Spinal cord (tissue), 10 donors: ENCODE results near the gene LYSMD2. TPM values are rescaled to one million over a fixed set of nuclear protein-coding genes. Genes with fewer than 3 reads are reported as not detected.

ENCODE experiments used
- DNase-seq, 6 donors: peaks; one replicate each; pipeline versions ENCODE4 v3.0.0 to v3.0.0-alpha.2; 2013 to 2015; ENCODE audit warnings: low spot score in 6 of 6, low read depth in 4 of 6
- H3K27ac ChIP-seq: one replicate; pipeline ENCODE4 v1.5.1; 2013; ENCODE audit warnings: low read depth, low read length, control low read depth
- H3K27me3 ChIP-seq: one replicate; pipeline ENCODE4 v1.6.1; 2013; ENCODE audit warnings: low read length; ENCODE audit not compliant: control insufficient read depth, insufficient read depth
- H3K36me3 ChIP-seq: one replicate; pipeline ENCODE4 v1.6.1; 2013; ENCODE audit warnings: low read length; ENCODE audit not compliant: control insufficient read depth, insufficient read depth
- H3K4me1 ChIP-seq: one replicate; pipeline ENCODE4 v1.6.1; 2013; ENCODE audit warnings: low read length; ENCODE audit not compliant: control insufficient read depth, insufficient read depth
- H3K4me3 ChIP-seq: one replicate; pipeline ENCODE4 v1.5.1; 2013; ENCODE audit warnings: low read depth, low read length, control low read depth
- H3K9me3 ChIP-seq: one replicate; pipeline ENCODE4 v1.6.1; 2013; ENCODE audit warnings: low read length; ENCODE audit not compliant: control insufficient read depth, insufficient read depth
- WGBS: methylation state at CpG from one replicate; pipeline ENCODE4 v1.1.5; 2013; ENCODE audit warnings: missing lambda C conversion rate; ENCODE audit not compliant: insufficient coverage; 5-methylcytosine and 5-hydroxymethylcytosine counted together
- polyA plus RNA-seq, 2 donors: library from polyadenylated mRNA; unstranded; fragments of 120-200 nt; gene quantifications; one replicate each; pipeline ENCODE4 v1.2.1, GENCODE V29; 2013; ENCODE audit not compliant: insufficient read length in 2 of 2
- total RNA-seq, 2 donors: library from RNA; depleted of rRNA in 1 of 2; stranded (reverse); fragments of 120-200 nt in 1 of 2; fragments of >200 nt in 1 of 2; gene quantifications; one replicate each; pipeline versions ENCODE4 v1.2.3 to v1.2.4, GENCODE V29; 2013 to 2014
- donor health status: healthy.

LYSMD2 gene
- total and polyA plus RNA-seq, 4 donors, result 10.7 to 23.8 (median 23.6) TPM

- Histone ChIP-seq H3K9me3 (no peaks in the 10 kb centered on the region), H3K4me1 (peaks cover 14% of the 10 kb centered on the region), H3K36me3 (no peaks in the 10 kb centered on the region), H3K27ac (no peak overlapping the region), H3K4me3 (no peak overlapping the region), H3K27me3 (no peaks in the 10 kb centered on the region)
- no CpG with 5 or more reads among the region's 4 CpGs for WGBS
- no peak for DNase-seq
Measured at GRCh38 chr15:51756482-51756881, 19.0 kb upstream of the LYSMD2 start.

- H3K9me3 ChIP-seq, result no peaks in the 10 kb centered on the region
- no peak for DNase-seq
- 78% methylated on average over 4 of the region's 4 CpGs for WGBS
- no peak overlapping the region for H3K4me3 ChIP-seq
- H3K4me1 ChIP-seq, result peaks cover 19% of the 10 kb centered on the region
- no peak overlapping the region for H3K27ac ChIP-seq
- no peaks in the 10 kb centered on the region for H3K36me3 ChIP-seq
- H3K27me3 ChIP-seq, result no peaks in the 10 kb centered on the region
Measured at GRCh38 chr15:51755790-51756189, 18.3 kb upstream of the LYSMD2 start.

GRCh38 chr15:51754267-51754666, 16.8 kb upstream of the LYSMD2 start:
- Histone ChIP-seq H3K27ac (no peak overlapping the region), H3K36me3 (no peaks in the 10 kb centered on the region), H3K27me3 (peaks cover 3% of the 10 kb centered on the region), H3K9me3 (no peaks in the 10 kb centered on the region), H3K4me1 (peaks cover 16% of the 10 kb centered on the region), H3K4me3 (no peak overlapping the region)
- no peak for DNase-seq
- no CpG with 5 or more reads among the region's 2 CpGs for WGBS

- no peaks in the 10 kb centered on the region for H3K36me3 ChIP-seq
- peaks cover 6% of the 10 kb centered on the region for H3K27me3 ChIP-seq
- 96% methylated on average over 3 of the region's 5 CpGs for WGBS
- DNase-seq, result no peak
- peaks cover 9% of the 10 kb centered on the region for H3K4me1 ChIP-seq
- H3K27ac ChIP-seq, result peak overlapping the region; percentile 70
- H3K9me3 ChIP-seq, result no peaks in the 10 kb centered on the region
- H3K4me3 ChIP-seq, result peak overlapping the region; percentile 63
Measured at GRCh38 chr15:51752888-51753287, 15.4 kb upstream of the LYSMD2 start.

GRCh38 chr15:51751697-51752683, 14.5 kb upstream of the LYSMD2 start:
- WGBS, result under 1% methylated on average over 54 of the region's 71 CpGs
- DNase-seq, result peak in 2 of 6 donors; percentile 62 to 80
- Histone ChIP-seq H3K9me3 (no peaks in the 10 kb centered on the region), H3K4me3 (peak overlapping the region; percentile 63), H3K4me1 (peaks cover 9% of the 10 kb centered on the region), H3K36me3 (no peaks in the 10 kb centered on the region), H3K27ac (peak overlapping the region; percentile 70), H3K27me3 (peaks cover 6% of the 10 kb centered on the region)

DNA sequence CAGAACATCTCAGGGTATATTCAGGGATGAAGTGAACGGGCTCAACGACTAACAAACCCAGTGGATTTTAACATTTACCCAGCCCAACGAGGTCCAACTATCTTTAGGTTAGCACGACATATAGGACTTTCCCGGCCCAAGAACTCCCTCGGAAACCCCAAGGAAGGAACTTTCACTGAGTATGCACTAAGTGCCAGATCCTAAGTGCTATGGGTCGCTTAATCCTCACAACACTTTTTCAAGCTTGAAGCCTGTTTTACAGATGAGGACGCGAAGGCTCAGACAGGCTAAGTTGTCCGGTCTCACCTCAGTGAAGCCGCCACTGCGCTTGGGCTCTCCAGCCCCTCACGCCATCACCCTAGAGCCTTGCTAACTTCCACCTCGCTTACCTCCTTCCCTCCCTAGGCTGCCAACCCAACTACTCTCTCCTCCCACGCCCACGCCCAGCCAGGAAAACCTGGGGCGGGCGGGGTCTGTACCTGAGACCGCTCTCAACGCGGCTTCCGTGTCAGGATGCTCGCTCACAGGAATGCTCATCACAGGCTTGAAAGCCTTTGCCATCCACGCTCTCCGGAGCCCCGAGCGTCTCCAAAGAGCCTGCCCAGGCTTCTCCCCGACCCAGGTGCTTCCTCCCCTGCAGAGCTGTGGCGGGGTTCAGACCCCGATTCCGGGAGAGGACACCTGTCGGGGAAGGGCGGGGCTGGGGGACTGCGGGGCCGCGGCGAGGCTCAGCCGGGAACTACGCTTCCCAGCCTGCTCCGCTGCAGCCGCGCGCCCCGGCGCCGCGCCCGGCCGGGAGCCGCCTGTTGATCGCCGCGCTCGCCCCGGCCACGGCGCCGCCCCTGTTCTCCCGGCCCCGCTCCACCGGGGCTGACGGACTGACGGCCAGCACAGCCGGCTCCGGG, 13.6 kb upstream of the LYSMD2 start, which contains the start of gene TMOD2:
TMOD2 (plus strand) TSS at position 806 of the 905 bp plus-strand sequence. CDS start 14,845 bp downstream, outside the sequence.
- no peaks in the 10 kb centered on the region for H3K9me3 ChIP-seq
- DNase-seq, result peak in 3 of 6 donors; percentile 55 to 85 (median 81)
- peak within 1 kb of the TSS; percentile 63 for H3K4me3 ChIP-seq
- WGBS, result 4% methylated on average over 65 of the region's 65 CpGs
- H3K36me3 ChIP-seq, result no peaks in the 10 kb centered on the region
- H3K4me1 ChIP-seq, result peaks cover 9% of the 10 kb centered on the region
- H3K27me3 ChIP-seq, result peaks cover 6% of the 10 kb centered on the region
- H3K27ac ChIP-seq, result peak within 1 kb of the TSS; percentile 70

- no peaks in the 10 kb centered on the region for H3K9me3 ChIP-seq
- DNase-seq, result no peak
- no peak overlapping the region for H3K27ac ChIP-seq
- WGBS, result 88% methylated on average over 3 of the region's 4 CpGs
- peaks cover 9% of the 10 kb centered on the region for H3K4me1 ChIP-seq
- H3K27me3 ChIP-seq, result peaks cover 6% of the 10 kb centered on the region
- no peak overlapping the region for H3K4me3 ChIP-seq
- no peaks in the 10 kb centered on the region for H3K36me3 ChIP-seq
Measured at GRCh38 chr15:51750186-51750585, 12.7 kb upstream of the LYSMD2 start.

DNA sequence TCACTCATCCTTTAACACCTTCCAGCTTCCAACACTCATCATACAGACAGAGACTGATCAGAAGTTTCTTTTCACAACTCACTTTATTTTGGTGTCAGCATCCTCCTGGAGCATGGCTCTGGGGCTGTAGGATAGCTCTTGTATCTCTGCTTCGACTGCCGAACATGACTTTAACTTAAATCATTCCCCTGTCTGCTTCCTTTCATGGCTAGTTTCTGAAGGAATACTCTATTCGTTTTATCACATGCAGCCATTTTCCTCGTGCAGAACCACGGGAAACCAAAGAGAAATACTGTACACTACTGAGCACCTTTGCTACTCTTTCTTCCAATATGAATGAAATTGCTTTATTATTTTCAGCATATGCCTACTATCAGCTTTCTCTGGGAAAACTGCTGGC, 11.9 kb upstream of the LYSMD2 start:
- Histone ChIP-seq H3K4me1 (peaks cover 9% of the 10 kb centered on the region), H3K9me3 (no peaks in the 10 kb centered on the region), H3K27me3 (peaks cover 6% of the 10 kb centered on the region), H3K4me3 (no peak overlapping the region), H3K27ac (no peak overlapping the region), H3K36me3 (no peaks in the 10 kb centered on the region)
- WGBS, result 88% methylated on average over 5 of the region's 5 CpGs
- DNase-seq, result no peak

DNA sequence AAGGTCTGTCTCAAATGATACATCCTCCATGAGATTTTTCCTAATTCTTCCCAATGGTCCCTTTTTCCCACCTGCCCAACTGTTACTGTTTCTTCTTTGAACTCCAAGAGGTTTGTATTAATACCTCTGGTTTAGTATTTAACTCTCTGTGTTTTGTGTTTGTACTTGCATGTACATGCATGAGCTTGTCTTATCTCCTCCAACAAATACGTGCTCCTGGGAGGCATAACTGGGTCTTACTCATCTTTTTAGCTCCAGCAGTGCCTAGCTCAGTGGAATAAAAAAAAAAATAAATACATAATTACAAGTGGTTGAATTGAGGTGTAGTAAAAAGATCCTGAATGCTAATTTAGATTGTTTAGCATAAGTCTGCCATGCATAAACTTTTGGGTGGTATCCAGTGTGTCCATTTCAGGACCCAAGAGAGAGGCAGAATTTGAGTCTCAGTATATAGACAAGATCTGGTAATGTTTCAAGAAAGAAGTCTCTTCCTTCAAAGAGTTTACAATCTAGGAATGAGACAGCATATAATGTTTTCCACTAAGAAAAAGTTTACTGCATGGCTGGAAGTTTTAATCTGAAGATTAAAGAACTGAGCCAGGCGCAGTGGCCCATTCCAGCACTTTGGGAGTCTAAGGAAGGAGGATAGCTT, 1.7 kb upstream of the LYSMD2 start:
- H3K36me3 ChIP-seq, result no peaks in the 10 kb centered on the region
- no peak overlapping the region for H3K27ac ChIP-seq
- no CpG with 5 or more reads among the region's 2 CpGs for WGBS

More for the DNA sequence above, 1.7 kb upstream of the LYSMD2 start:
- no peaks in the 10 kb centered on the region for H3K9me3 ChIP-seq
- no peaks in the 10 kb centered on the region for H3K27me3 ChIP-seq
- no peak overlapping the region for H3K4me3 ChIP-seq
- no peak for DNase-seq
- peaks cover 13% of the 10 kb centered on the region for H3K4me1 ChIP-seq
